22Rv1 (cell line): ENCODE results near the gene NCK2.

Experiments
- ZFX ChIP-seq: fragments of 450-650 bp; IDR thresholded peaks from 2 replicates; pipeline ENCODE4 v1.6.1; 2017; ENCODE audit warnings: antibody characterized with exemption, borderline replicate concordance
- TF ChIP-seq, protein P1 (sequence below): fragments of 450-650 bp; IDR thresholded peaks from 2 replicates; pipeline ENCODE4 v1.5.1; 2017; ENCODE audit warnings: mild to moderate bottlenecking

DNA sequence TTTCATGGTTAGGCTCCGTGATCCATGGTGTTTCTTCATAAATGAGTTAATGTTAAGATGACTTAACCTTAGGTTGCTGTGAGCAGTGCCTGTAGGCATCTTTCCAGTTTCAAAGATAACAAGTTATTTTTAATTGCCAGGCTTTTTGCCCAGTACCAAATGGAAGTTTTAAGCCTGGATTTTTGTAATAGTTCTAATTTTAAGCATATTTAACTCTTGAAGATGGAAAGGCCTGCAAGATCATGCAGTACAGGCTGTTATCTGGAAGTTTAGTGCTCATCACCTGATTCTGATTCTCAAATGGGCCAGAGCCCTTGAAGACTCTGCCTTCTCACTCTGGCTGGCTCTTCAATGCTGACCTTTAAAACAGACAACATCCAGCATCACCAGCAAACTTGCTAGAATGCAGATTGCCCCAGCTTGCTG lies 141.3 kb downstream of the NCK2 start:
- TF ChIP-seq, protein P1, sequence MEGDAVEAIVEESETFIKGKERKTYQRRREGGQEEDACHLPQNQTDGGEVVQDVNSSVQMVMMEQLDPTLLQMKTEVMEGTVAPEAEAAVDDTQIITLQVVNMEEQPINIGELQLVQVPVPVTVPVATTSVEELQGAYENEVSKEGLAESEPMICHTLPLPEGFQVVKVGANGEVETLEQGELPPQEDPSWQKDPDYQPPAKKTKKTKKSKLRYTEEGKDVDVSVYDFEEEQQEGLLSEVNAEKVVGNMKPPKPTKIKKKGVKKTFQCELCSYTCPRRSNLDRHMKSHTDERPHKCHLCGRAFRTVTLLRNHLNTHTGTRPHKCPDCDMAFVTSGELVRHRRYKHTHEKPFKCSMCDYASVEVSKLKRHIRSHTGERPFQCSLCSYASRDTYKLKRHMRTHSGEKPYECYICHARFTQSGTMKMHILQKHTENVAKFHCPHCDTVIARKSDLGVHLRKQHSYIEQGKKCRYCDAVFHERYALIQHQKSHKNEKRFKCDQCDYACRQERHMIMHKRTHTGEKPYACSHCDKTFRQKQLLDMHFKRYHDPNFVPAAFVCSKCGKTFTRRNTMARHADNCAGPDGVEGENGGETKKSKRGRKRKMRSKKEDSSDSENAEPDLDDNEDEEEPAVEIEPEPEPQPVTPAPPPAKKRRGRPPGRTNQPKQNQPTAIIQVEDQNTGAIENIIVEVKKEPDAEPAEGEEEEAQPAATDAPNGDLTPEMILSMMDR = no peak
- no peak for TF ChIP-seq ZFX
